ENCODE data around the gene PTPRJ. TPM values are rescaled to one million over a fixed set of nuclear protein-coding genes. Genes with fewer than 3 reads are reported as not detected.

PTPRJ gene
- total RNA-seq, 2 donors from 2014 or later: 36.6 to 50.6 TPM

DNA sequence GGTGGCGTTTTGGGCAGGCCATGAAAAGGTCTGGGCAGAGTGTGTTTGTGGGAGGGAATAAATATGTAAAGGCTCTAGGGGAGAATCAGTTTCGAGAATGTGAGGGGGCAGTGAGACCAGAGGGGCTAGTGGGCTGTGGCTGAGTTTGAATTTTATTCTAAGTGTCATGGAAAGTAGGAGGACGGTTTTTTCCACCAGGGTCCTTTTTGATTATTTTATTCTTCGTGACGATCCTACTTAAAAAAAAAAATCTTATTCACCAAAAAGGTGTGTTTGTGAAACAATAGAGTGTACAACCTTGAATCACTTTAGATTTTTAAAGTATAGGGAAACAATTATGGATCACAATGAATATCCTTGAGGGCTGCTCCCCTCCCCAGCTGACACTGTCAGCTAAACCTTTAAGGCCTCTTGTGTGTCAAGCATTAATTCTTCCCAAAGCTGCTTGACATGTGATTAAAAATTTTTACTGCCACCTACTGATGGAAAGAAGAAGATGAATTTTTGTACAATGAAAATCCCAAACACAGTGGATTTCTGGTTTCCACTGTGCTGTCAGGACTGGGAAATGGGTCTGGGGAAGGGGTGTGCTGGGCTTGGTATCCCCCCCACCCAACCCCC lies 128.8 kb downstream of the PTPRJ start:
- H3K9me3 Mint-ChIP-seq: no peaks in the 10 kb centered on the region
- DNase-seq (no peak), ATAC-seq (replicated peaks in 1 of 2) (peak; percentile 25 to 32)
- H3K36me3 Mint-ChIP-seq (ENCODE audit: insufficient read depth in 2 of 2): peaks cover 0 to 4% of the 10 kb centered on the region in 2 donors
- peak overlapping the region; percentile 16 to 72 for H3K4me3 Mint-ChIP-seq
- H3K4me1 Mint-ChIP-seq (ENCODE audit: low read depth): peaks cover 63% of the 10 kb centered on the region
- H3K27me3 Mint-ChIP-seq (ENCODE audit: low read depth): no peaks in the 10 kb centered on the region
- peak overlapping the region; percentile 36 for H3K27ac Mint-ChIP-seq

GRCh38 chr11:48110509-48110766 lies 130.1 kb downstream of the PTPRJ start:
- H3K9me3 Mint-ChIP-seq: peaks cover 7 to 9% of the 10 kb centered on the region in 2 donors
- H3K4me1 Mint-ChIP-seq (ENCODE audit: low read depth): peaks cover 61% of the 10 kb centered on the region
- no peak for DNase-seq
- H3K27me3 Mint-ChIP-seq (ENCODE audit: low read depth): no peaks in the 10 kb centered on the region
- H3K4me3 Mint-ChIP-seq: no peak overlapping the region
- ATAC-seq (replicated peaks in 1 of 2): no peak
- H3K27ac Mint-ChIP-seq: no peak overlapping the region
- peaks cover 11 to 15% of the 10 kb centered on the region in 2 donors for H3K36me3 Mint-ChIP-seq (ENCODE audit: insufficient read depth in 2 of 2)

- Mint-ChIP-seq H3K27me3 (ENCODE audit: low read depth) (no peaks in the 10 kb centered on the region), H3K4me3 (no peak overlapping the region), H3K4me1 (ENCODE audit: low read depth) (peaks cover 47% of the 10 kb centered on the region), H3K27ac (peak overlapping the region; percentile 49), H3K9me3 (peaks cover 7 to 9% of the 10 kb centered on the region in 2 donors), H3K36me3 (ENCODE audit: insufficient read depth in 2 of 2) (peaks cover 11 to 22% of the 10 kb centered on the region in 2 donors)
- no peak for DNase-seq
- no peak for ATAC-seq (replicated peaks in 1 of 2)
Measured at GRCh38 chr11:48111891-48112290, 131.5 kb downstream of the PTPRJ start.

GRCh38 chr11:48114740-48115139 lies 134.4 kb downstream of the PTPRJ start:
- peaks cover 19% of the 10 kb centered on the region for H3K4me1 Mint-ChIP-seq (ENCODE audit: low read depth)
- H3K27me3 Mint-ChIP-seq (ENCODE audit: low read depth): no peaks in the 10 kb centered on the region
- peaks cover 11 to 22% of the 10 kb centered on the region in 2 donors for H3K36me3 Mint-ChIP-seq (ENCODE audit: insufficient read depth in 2 of 2)
- DNase-seq: no peak
- no peak for ATAC-seq (replicated peaks in 1 of 2)
- H3K9me3 Mint-ChIP-seq: peaks cover 7 to 9% of the 10 kb centered on the region in 2 donors
- H3K4me3 Mint-ChIP-seq: no peak overlapping the region
- peak overlapping the region; percentile 83 for H3K27ac Mint-ChIP-seq

DNA sequence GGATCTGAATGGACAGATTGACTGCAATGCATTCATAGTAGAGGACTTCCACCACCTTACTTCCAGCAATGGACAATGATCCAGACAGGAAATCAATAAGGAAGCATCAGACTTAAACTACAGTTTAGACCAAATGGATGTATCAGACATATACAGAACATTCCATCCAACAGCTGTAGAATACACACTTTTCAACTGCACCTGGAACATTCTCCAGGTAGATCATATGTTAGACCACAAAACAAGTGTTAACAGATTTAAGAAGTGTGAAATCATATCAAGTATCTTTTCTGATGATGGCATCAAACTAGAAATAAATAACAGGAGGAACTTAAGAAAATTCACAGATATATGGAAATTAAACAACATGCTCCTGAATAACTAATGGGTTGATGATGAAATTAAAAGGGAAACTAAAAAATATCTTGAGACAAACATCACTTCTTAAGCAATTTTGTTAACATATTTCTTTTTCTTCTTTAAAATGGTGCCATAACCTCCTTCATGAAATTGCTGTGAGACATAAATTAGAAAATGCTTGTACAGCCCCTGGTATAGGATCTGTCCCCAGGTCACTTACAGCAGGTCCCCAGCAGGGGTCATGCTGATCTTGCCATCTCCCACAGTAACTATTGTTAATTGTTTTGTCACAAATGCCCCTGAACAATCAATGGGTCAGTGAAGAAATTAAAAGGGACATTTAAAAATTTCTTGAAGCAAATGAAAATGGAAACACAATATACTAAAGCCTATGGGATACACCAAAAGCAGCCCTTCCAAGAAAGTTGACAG lies 136.3 kb downstream of the PTPRJ start:
- H3K4me1 Mint-ChIP-seq (ENCODE audit: low read depth): peaks cover 9% of the 10 kb centered on the region
- H3K36me3 Mint-ChIP-seq (ENCODE audit: insufficient read depth in 2 of 2): peaks cover 11 to 22% of the 10 kb centered on the region in 2 donors
- peaks cover 7 to 9% of the 10 kb centered on the region in 2 donors for H3K9me3 Mint-ChIP-seq
- no peak overlapping the region for H3K4me3 Mint-ChIP-seq
- DNase-seq (no peak), ATAC-seq (replicated peaks in 1 of 2) (no peak)
- no peak overlapping the region for H3K27ac Mint-ChIP-seq
- no peaks in the 10 kb centered on the region for H3K27me3 Mint-ChIP-seq (ENCODE audit: low read depth)

- ATAC-seq (replicated peaks in 1 of 2) (no peak), DNase-seq (no peak)
- Mint-ChIP-seq H3K27ac (peak overlapping the region; percentile 66), H3K4me3 (no peak overlapping the region), H3K27me3 (ENCODE audit: low read depth) (no peaks in the 10 kb centered on the region), H3K36me3 (ENCODE audit: insufficient read depth in 2 of 2) (peaks cover 0 to 11% of the 10 kb centered on the region in 2 donors), H3K4me1 (ENCODE audit: low read depth) (no peaks in the 10 kb centered on the region), H3K9me3 (no peaks in the 10 kb centered on the region)
Measured at GRCh38 chr11:48122246-48122645, 141.9 kb downstream of the PTPRJ start.

DNA sequence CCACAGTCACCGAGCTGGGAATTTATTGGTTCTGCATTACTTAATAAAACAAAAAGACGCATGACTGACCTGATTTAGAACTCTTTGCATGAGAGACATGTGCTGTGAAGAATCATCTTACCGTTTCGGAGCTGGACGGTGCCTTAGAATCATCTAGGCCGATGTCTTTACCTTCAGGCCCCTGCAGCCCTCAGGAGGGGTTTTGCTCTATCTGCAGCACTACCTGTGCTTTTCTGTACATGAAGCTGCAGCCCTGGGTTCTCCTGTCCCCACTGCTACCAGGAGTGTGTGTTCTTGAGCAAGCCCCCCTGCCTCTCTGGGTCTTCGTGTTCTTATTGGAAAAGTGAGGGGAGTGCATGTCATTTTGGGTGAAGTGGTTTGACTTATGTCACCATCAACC lies 142.3 kb downstream of the PTPRJ start:
- H3K27me3 Mint-ChIP-seq (ENCODE audit: low read depth): no peaks in the 10 kb centered on the region
- H3K36me3 Mint-ChIP-seq (ENCODE audit: insufficient read depth in 2 of 2): peaks cover 1 to 11% of the 10 kb centered on the region in 2 donors
- H3K27ac Mint-ChIP-seq: no peak overlapping the region
- ATAC-seq (replicated peaks in 1 of 2) (no peak), DNase-seq (no peak)
- no peaks in the 10 kb centered on the region for H3K4me1 Mint-ChIP-seq (ENCODE audit: low read depth)
- H3K9me3 Mint-ChIP-seq: no peaks in the 10 kb centered on the region
- H3K4me3 Mint-ChIP-seq: no peak overlapping the region

- no peaks in the 10 kb centered on the region for H3K4me1 Mint-ChIP-seq (ENCODE audit: low read depth)
- DNase-seq (no peak), ATAC-seq (replicated peaks in 1 of 2) (no peak)
- H3K36me3 Mint-ChIP-seq (ENCODE audit: insufficient read depth in 2 of 2): peaks cover 3 to 16% of the 10 kb centered on the region in 2 donors
- no peaks in the 10 kb centered on the region for H3K9me3 Mint-ChIP-seq
- H3K4me3 Mint-ChIP-seq: no peak overlapping the region
- no peak overlapping the region for H3K27ac Mint-ChIP-seq
- H3K27me3 Mint-ChIP-seq (ENCODE audit: low read depth): no peaks in the 10 kb centered on the region
Measured at GRCh38 chr11:48123254-48123875, 143.0 kb downstream of the PTPRJ start.

DNA sequence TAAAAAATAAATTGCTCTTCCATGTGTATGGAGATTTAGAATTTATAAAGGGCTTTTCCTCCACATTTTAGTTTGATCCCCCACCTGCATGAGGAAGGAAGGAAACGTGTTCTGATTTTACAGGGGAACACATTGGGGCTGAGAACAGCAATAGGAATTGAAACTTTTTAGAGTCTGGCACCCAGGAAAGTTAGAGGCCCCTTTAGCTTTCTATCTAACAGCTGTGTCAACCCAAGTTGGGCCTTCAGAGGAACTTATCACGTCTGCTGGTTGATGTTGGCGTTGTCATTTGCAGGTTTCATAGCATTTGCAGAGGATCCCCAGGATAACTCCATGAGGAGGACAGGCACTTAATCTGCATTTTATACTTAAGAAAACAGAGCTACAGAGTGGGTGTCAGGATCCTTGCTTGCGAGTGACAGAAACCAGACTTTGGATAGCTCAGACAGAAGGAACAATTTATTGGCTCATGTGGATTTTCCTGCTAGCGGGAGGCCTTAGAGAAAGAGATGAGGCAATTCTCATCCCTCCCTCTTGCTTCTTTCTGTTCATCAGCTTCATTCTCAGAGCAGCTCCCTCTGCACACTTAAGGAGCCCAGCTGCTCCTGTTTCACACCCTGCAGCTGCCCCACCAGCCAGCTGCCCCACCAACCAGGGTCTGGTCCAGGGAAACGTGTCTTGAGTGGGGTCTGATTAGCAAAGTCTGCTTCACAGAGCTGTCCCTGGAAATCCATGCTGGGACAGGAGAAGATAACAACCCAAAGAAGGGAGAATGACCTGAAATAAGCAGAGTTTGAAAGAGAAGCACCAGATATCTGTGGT lies 143.8 kb downstream of the PTPRJ start:
- no peaks in the 10 kb centered on the region for H3K9me3 Mint-ChIP-seq
- DNase-seq (no peak), ATAC-seq (replicated peaks in 1 of 2) (no peak)
- H3K27ac Mint-ChIP-seq: no peak overlapping the region
- H3K27me3 Mint-ChIP-seq (ENCODE audit: low read depth): no peaks in the 10 kb centered on the region
- H3K4me3 Mint-ChIP-seq: no peak overlapping the region
- no peaks in the 10 kb centered on the region for H3K4me1 Mint-ChIP-seq (ENCODE audit: low read depth)
- H3K36me3 Mint-ChIP-seq (ENCODE audit: insufficient read depth in 2 of 2): peaks cover 3 to 18% of the 10 kb centered on the region in 2 donors

DNA sequence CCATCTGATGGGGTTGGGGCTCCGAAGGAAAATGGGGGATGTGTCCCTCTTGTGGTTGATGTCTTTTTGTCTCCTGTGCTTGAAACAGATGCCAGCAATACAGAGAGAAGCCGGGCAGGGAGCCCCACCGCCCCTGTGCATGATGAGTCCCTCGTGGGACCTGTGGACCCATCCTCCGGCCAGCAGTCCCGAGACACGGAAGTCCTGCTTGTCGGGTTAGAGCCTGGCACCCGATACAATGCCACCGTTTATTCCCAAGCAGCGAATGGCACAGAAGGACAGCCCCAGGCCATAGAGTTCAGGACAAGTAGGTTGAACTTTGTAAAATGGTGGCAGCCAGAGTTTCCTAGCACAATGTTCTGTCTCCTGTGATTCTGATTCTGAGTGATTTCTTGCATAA lies 144.5 kb downstream of the PTPRJ start:
- DNase-seq: no peak
- Mint-ChIP-seq H3K27me3 (ENCODE audit: low read depth) (no peaks in the 10 kb centered on the region), H3K27ac (no peak overlapping the region), H3K9me3 (no peaks in the 10 kb centered on the region), H3K4me3 (no peak overlapping the region), H3K4me1 (ENCODE audit: low read depth) (peaks cover 6% of the 10 kb centered on the region), H3K36me3 (ENCODE audit: insufficient read depth in 2 of 2) (peaks cover 3 to 18% of the 10 kb centered on the region in 2 donors)
- ATAC-seq (replicated peaks in 1 of 2): no peak

- no peaks in the 10 kb centered on the region for H3K27me3 Mint-ChIP-seq (ENCODE audit: low read depth)
- H3K4me1 Mint-ChIP-seq (ENCODE audit: low read depth): peaks cover 9% of the 10 kb centered on the region
- H3K9me3 Mint-ChIP-seq: no peaks in the 10 kb centered on the region
- peaks cover 3 to 18% of the 10 kb centered on the region in 2 donors for H3K36me3 Mint-ChIP-seq (ENCODE audit: insufficient read depth in 2 of 2)
- H3K27ac Mint-ChIP-seq: no peak overlapping the region
- H3K4me3 Mint-ChIP-seq: no peak overlapping the region
- ATAC-seq (replicated peaks in 1 of 2) (no peak), DNase-seq (no peak)
Measured at GRCh38 chr11:48125866-48126265, 145.5 kb downstream of the PTPRJ start.

DNA sequence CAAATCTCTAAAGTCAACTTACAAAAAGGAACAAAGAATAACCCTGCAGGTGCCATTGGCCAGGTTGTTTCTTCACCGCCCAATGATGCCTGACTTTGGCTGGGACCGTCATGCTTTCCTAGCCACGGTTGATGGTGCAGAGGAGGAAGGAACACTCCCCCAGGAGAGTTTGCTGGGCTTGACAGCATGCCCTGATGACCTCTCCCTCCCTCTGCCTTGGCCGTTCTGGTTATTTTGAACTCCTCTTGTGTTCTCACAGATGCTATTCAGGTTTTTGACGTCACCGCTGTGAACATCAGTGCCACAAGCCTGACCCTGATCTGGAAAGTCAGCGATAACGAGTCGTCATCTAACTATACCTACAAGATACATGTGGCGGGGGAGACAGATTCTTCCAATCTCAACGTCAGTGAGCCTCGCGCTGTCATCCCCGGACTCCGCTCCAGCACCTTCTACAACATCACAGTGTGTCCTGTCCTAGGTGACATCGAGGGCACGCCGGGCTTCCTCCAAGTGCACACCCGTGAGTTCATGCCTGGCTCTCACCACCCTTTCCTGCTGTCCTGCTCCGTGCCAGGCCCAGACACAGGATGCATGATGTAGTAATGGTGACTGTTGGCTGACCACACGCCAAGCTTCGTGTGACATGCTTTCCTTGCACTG lies 147.3 kb downstream of the PTPRJ start:
- DNase-seq (no peak), ATAC-seq (replicated peaks in 1 of 2) (no peak)
- Mint-ChIP-seq H3K9me3 (no peaks in the 10 kb centered on the region), H3K4me3 (no peak overlapping the region), H3K4me1 (ENCODE audit: low read depth) (peaks cover 9% of the 10 kb centered on the region), H3K36me3 (ENCODE audit: insufficient read depth in 2 of 2) (peaks cover 3 to 18% of the 10 kb centered on the region in 2 donors), H3K27ac (no peak overlapping the region), H3K27me3 (ENCODE audit: low read depth) (no peaks in the 10 kb centered on the region)

All from activated T-cell treated with anti-CD3 and anti-CD28 coated beads, Interleukin-2, amount 50 U/mL, for 72 hours (primary cell).